Testis (tissue), 2 donors: ENCODE measurements around the gene GPR149.

ENCODE experiments used
- POLR2A ChIP-seq: fragments of 450-650 bp; IDR thresholded peaks from one replicate; pipeline ENCODE4 v1.6.1; 2017; ENCODE audit warnings: antibody characterized with exemption, mild to moderate bottlenecking, moderate library complexity
- TF ChIP-seq, protein P1 (sequence below), 3 experiments: fragments of 450-650 bp in 2 of 3; fragments of 200-600 bp in 1 of 3; sonication (generic) in 1 of 3; IDR thresholded peaks; one replicate each; pipeline ENCODE4 v1.5.1; 2016 to 2019; ENCODE audit warnings: antibody characterized with exemption in 3 of 3, mild to moderate bottlenecking in 2 of 3, moderate library complexity in 1 of 3

DNA sequence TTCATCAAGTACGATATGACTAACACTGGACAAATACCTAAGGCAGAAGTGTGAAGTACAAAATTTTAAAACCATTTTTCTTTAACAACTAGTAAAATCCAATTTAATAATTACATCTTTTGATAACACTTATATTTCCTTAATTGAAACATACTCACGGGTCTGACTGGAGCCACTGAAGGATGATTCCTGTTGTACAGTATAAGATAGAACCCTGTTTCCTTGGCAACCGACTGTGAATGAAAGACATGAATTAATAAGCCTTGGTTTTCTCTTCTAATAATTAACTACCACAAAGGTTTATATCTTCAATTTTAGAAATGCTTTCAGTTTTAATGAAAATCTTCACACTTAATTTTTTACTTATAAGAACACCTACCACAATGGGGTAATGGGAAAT lies 125.1 kb downstream of the GPR149 start:
- TF ChIP-seq, protein P1, sequence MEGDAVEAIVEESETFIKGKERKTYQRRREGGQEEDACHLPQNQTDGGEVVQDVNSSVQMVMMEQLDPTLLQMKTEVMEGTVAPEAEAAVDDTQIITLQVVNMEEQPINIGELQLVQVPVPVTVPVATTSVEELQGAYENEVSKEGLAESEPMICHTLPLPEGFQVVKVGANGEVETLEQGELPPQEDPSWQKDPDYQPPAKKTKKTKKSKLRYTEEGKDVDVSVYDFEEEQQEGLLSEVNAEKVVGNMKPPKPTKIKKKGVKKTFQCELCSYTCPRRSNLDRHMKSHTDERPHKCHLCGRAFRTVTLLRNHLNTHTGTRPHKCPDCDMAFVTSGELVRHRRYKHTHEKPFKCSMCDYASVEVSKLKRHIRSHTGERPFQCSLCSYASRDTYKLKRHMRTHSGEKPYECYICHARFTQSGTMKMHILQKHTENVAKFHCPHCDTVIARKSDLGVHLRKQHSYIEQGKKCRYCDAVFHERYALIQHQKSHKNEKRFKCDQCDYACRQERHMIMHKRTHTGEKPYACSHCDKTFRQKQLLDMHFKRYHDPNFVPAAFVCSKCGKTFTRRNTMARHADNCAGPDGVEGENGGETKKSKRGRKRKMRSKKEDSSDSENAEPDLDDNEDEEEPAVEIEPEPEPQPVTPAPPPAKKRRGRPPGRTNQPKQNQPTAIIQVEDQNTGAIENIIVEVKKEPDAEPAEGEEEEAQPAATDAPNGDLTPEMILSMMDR (IDR thresholded peaks at IDR 0.05) = no peak
- no peak for TF ChIP-seq POLR2A
